AG09319 (cell line): Measurements from ENCODE around the gene NEK2.
A peak's percentile ranks its signal among the peaks of the same experiment; 100 is the strongest.
"Not testable (repeated sequence)": the region's sequence is repeated elsewhere in the genome, so short reads cannot be mapped to it uniquely, and the experiment has no call there.

Experiments used
- DNase-seq: peaks from one replicate; pipeline ENCODE4 v3.0.0-alpha.2; 2010; ENCODE audit warnings: low read depth; ENCODE audit errors: extremely low read depth
- TF ChIP-seq, protein P1 (sequence below): IDR thresholded peaks from 2 replicates; pipeline ENCODE4 v1.5.1; 2011; ENCODE audit warnings: low read depth, mild to moderate bottlenecking, inconsistent platforms, low read length, moderate library complexity

Gene NEK2

DNA sequence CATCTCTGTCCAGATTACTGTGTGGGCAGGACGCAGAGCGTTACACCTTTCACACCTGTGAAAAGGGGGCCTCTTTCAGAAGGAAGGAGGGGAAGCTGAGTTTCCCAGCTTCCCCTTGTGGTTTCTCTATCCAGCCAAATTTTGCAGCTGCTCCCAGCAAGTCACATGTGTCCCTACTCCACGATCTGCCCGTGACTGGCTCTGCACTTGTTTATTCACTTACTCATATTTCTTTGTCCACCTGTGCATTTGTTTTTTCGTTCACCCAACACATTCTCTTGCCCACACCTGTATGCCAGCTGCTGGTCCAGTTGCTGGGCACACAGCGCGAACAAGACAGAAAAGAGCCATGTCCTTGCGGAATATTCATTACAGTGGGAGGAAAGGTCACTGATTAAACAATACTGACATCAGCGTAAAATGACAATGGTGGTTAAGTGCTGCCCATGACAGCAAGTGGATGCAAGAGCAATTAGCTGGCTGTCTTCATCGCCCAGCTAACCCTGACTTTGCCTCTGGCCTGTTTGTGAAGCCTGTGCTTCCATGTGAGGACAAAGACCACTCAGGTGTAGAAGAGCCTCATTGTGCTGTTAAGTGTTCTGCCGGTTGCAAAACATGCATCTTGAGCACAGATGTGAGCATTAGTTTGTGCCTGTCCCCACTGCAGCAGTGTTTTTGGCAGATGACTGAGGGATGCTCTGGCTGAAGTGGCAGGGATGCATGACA, 28.6 kb upstream of the NEK2 start:
- no peak for DNase-seq
- TF ChIP-seq, protein P1, sequence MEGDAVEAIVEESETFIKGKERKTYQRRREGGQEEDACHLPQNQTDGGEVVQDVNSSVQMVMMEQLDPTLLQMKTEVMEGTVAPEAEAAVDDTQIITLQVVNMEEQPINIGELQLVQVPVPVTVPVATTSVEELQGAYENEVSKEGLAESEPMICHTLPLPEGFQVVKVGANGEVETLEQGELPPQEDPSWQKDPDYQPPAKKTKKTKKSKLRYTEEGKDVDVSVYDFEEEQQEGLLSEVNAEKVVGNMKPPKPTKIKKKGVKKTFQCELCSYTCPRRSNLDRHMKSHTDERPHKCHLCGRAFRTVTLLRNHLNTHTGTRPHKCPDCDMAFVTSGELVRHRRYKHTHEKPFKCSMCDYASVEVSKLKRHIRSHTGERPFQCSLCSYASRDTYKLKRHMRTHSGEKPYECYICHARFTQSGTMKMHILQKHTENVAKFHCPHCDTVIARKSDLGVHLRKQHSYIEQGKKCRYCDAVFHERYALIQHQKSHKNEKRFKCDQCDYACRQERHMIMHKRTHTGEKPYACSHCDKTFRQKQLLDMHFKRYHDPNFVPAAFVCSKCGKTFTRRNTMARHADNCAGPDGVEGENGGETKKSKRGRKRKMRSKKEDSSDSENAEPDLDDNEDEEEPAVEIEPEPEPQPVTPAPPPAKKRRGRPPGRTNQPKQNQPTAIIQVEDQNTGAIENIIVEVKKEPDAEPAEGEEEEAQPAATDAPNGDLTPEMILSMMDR = no peak

DNA sequence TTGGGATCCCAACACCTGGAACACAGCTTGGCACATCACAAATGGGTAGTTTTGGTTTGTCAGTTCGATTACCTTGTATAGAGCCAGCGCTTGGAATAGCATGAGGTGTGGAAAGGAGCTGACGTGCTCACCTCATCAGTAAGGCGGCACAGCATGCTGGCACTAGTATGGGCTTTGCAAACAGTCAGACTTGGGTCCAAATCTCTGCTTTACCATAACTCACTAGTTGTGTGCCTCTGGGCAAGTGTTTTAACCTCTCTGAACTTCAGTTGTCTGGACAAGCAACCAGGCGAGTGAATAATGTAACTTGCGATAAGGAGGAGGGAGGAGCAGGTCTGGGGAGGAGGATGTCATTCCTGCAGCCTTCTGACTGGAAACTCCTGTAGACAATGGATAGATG, 26.3 kb upstream of the NEK2 start:
- TF ChIP-seq, protein P1 = no peak
- no peak for DNase-seq

GRCh38 chr1:211699059-211699458, 23.6 kb upstream of the NEK2 start:
- TF ChIP-seq, protein P1 = no peak
- no peak for DNase-seq

DNA sequence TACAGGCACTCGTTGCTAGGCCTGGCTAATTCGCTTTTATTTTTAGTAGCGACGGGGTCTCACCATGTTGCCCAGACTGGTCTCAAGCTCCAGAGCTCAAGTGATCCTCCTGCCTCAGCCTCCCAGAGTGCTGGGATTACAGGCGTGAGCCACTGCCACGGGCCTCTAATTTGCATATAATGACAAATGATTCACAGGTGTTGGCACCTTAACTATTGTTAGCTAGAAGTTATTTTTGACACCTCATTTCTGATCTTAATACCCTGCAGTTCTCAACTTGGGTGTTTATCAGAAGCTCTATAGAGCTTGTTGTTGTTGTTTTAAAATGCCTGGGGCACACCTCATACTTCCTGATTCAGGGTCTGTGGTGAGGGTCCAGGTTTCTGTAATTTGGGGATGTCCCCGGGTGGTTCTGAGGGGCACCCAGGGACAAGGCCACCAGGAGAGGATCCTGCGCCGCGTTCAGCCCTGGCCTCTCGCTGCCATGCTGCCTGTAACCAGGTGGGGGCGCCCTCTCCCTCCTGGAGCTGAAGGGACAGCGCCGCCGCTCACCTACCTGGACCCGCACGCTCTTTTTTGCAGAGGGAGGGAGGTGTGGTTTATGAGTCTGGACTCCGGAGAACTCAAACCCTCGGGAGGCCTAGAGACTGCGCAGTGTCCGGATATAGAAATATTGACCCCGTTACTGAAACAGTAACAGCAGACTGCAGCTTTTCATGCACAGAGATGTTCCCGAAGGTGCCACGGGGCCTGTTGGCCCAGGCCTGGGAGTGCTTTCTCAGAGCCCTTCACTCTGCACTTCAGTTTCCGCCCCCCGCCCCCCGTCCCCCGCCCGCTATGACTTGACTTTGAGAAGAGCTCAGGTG, 23.0 kb upstream of the NEK2 start:
- TF ChIP-seq, protein P1 = peak; percentile 99

DNA sequence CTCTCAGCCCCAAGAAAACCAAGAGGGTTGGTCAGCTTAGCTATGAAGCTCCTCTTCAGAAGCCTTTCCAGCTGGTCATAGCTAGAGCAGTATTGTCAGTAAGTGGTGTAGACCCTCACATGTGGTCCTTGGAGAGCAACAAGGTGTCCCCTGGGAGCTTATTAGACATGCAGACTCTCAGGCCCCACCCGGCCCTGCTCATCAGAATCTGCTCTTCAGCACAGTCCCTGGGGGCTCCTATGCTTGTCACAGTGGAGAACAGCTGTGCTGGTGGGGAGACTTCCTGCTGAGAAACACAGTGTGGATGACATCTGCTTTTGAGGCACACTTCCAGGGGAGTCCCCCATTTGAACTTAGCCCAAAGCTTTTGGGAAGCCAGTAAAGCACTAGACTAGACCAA, 21.9 kb upstream of the NEK2 start:
- no peak for DNase-seq
- TF ChIP-seq, protein P1 = no peak

More for the DNA sequence above, 23.0 kb upstream of the NEK2 start:
- no peak for DNase-seq

DNA sequence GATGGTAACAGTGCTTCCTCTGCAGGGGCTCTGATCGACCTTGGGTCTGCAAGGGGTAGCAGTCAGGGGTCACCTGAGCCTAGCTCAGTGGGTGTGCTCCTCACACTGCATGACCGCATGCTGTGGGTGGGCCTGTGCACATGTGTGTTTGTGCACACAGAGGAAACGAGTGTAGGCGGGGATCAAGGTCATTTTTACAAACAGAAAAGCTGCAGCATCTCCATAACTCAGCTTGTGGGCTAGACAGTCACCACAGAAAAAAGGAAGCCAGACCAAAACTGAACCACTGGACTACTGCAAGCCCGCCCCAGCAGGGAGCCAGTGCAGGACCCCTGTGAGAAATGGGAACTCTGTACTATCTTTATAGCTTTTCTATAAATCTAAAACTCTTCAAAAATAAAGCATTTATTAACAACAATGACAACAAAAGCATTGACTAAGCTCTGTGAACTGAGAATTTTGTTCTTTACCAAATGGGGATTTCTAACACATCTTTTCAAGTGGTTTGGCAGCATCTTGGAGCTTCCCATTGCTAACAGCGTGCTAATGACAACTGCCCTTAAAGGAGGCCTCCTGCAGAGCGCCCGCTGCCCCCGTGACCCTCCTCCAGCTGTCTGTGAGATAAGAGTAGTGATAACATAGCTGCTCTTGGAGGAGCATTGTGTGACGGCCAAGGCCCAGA, 19.9 kb upstream of the NEK2 start:
- TF ChIP-seq, protein P1 = no peak
- DNase-seq = no peak

DNA sequence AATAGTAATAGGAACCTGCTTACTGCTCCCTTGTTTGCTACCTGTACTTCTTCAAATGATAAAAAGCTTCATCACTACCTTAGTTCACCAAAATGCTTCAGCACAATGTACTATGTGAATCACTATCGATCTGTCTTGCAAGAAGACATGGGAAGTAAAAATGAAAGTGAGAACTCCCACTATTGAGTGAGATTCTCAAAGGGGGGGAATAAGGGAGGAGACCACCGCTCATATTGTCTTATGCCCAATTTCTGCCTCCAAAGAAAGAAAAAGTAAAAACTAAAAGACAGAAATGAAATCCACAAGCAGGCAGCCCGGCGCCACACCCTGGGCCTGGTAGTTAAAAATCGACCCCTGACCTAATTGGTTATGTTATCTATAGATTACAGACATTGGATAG, 18.5 kb upstream of the NEK2 start:
- not testable (repeated sequence) for DNase-seq
